GM19468 (cell line): ENCODE data around the gene AVPR1B.

ENCODE experiments used
- ATAC-seq: cut with Tn5 transposase; IDR thresholded peaks from one replicate; pipeline ENCODE4 v1.9.1; 2021; ENCODE audit warnings: mild to moderate bottlenecking, moderate library complexity, moderate number of reproducible peaks; ENCODE audit not compliant: unreplicated experiment; ENCODE audit errors: extremely low read depth

AVPR1B gene, protein sequence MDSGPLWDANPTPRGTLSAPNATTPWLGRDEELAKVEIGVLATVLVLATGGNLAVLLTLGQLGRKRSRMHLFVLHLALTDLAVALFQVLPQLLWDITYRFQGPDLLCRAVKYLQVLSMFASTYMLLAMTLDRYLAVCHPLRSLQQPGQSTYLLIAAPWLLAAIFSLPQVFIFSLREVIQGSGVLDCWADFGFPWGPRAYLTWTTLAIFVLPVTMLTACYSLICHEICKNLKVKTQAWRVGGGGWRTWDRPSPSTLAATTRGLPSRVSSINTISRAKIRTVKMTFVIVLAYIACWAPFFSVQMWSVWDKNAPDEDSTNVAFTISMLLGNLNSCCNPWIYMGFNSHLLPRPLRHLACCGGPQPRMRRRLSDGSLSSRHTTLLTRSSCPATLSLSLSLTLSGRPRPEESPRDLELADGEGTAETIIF

GRCh38 chr1:206117151-206117948 is at the start of gene AVPR1B:
TSS of gene AVPR1B (minus strand) at chr1:206117388. CDS start at chr1:206116890, 498 bp downstream.
- ATAC-seq, result no peak

- no peak for ATAC-seq
Observed at GRCh38 chr1:206145771-206146290, 28.6 kb upstream of the AVPR1B start.

GRCh38 chr1:206144605-206145004 is 27.4 kb upstream of the AVPR1B start:
- no peak for ATAC-seq

- ATAC-seq, result no peak
Observed at GRCh38 chr1:206143537-206144172, 26.5 kb upstream of the AVPR1B start.

DNA sequence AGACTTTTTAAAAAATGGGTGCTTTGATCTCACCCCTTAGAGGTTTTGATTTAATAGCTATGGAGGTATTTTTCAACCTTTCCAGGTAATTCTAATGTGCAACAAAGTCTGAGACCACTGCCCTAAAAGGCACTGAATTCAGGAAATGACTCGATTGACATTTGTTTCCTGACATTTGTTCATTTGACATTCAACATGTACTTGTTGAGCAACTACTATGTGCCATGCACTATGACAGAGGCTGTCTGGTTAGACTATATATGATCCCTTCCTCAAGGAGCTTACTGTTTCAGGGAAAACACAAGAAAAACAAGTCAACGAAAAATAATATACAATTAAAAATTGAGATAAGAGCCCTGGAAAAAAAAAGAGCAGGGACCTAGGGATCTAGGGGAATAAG is 25.6 kb upstream of the AVPR1B start:
- no peak for ATAC-seq

DNA sequence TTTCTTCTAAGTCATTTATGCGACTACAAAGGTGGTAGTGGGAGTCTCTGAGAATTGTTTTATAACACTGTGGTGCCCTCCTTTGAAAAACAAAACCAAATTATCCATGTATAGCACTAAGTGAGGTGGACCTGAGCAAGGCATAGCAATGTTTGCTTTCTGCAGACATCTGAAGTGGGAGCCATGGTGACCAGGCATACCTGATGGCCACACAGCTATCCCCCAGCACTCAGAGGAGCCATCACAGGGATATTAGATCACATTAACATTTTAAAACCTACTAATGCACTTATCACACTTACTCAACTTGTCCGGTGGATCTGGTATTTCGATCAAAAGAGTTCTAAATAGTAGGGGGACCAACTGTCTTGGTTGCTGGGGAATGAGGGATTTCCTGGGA is 24.8 kb upstream of the AVPR1B start:
- no peak for ATAC-seq

DNA sequence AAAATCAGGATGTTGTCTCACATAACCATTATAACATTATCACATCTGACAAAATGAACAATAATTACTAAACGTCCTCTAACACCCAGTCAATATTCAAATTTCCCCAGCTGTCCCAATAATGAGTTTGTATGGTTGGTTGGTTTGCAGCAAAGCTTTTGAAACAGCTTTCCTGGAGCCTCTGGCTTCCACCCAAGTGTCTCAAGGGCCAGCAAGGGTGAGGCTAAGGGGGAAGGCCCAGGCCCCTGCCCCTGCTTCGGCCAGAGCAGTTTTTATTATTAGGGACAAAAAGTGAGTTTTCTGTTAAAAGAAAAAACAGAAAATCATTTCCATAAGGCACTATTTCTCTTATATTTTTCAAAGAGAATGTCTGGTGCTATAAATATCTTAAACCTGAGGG is 19.1 kb upstream of the AVPR1B start:
- ATAC-seq, result no peak

DNA sequence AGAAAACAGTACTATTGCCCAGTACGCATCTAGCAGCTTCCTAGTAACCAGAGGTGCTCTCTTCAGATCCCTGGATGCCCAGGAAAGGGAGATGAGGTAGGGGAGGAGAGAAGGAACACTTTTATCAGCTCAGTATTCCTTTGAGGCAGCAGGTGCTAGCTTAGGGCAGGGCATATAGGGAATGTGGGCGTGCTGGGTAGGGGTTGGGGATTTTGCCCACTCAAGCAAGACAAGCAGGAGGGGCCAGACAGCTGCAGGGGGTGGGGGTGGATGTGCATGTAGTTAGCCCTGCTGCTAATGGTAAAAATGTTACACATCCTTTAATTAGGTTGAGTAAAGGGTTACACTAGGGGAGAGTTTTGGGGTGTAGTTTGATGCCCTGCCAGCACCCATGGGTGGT is 18.1 kb upstream of the AVPR1B start:
- no peak for ATAC-seq

DNA sequence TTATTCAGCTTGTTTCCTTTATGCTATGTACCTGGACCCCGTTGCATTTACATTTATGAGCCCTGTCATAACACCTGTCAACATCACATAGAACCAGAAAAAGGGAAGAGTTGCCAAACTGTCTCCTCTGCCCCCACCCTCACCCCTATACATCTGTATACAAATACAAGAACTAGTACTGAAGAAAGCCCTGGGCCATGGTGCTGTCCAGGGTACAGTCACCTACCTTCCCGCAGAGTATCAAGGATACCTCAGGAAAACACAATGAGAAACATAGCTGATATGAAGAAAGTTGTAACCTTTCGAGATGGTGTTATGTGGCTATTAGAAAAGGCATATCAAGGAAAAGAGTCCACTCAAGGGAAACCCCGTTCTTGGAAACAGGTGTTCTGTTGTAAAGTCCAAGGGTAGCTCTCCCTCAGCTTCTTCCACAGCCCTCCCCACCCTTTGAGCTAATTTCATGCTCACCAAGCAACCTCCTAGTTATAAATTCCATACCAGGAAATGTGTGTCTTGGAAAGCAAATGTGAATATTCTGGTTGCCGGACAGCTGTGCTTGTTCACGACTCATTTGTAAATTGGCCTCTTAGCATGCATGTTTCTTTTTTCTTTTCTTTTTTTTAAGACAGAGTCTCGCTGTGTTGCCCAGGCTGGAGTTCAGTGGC is 16.7 kb upstream of the AVPR1B start:
- no peak for ATAC-seq

DNA sequence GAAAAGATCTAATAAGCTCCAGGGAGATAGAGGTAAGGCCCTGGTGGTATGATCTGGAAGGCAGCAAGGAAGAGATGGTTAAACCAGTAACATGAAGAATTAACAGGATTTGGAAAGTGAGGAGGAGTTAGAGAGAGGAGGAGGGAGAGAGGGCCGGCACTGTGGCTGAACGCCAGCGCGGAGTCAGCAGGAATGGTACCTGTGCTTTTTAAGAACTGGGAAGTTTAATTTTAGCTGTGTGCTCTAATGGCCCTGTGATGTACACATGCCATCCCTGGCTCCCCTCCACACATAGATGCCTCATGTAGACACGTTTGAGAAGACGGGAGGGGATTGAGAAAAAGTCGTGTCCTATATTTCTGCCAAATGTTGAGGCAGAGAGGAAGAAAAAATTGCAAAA is 13.8 kb upstream of the AVPR1B start:
- ATAC-seq, result no peak

- ATAC-seq, result no peak
Observed at GRCh38 chr1:206128196-206128595, 11.0 kb upstream of the AVPR1B start.

- ATAC-seq, result no peak
Observed at GRCh38 chr1:206127336-206127735, 10.1 kb upstream of the AVPR1B start.

DNA sequence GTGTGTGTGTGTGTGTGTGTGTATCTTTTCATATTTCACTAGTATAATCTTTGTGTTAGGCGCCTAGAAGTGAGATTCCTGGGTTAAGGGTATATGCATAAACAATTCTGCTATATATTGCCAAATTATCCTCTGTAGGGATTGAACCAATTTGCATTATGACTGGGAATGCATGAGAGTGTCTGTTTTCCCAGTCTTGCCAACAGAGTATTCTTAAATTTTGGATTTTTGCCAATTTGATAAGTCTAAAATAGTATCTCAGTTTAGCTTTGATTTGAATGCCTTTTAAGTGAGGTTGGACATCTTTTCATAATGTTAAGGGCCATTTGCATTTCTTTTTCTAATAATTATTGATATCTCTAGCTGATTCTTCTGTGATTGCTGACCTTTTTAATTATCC is 8.2 kb upstream of the AVPR1B start:
- ATAC-seq, result no peak

- no peak for ATAC-seq
Observed at GRCh38 chr1:206122686-206123085, 5.5 kb upstream of the AVPR1B start.

DNA sequence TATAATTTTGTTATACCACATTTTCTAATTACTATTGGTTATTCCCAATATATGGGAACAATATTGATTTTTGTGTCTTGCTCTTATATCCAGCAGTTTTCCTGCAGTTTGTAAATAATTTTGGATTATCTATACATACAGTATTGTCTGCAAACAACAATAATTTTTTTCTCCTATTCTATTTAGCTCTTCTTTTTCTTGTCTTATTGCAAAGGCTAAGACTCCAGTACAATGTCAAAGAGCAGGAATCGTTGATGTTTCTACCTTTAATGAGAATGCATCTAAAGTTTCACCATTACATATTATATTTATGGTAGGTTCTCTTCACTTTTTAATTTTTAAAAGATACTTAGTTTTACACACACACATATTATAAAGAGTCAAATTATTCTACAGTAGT is 4.1 kb upstream of the AVPR1B start:
- ATAC-seq, result no peak

GRCh38 chr1:206120406-206120805 is 3.2 kb upstream of the AVPR1B start:
- no peak for ATAC-seq

GRCh38 chr1:206116873-206117150 is 376 bp downstream of the AVPR1B start:
- no peak for ATAC-seq

- ATAC-seq, result no peak
Observed at GRCh38 chr1:206116191-206116872, 856 bp downstream of the AVPR1B start.

- ATAC-seq, result no peak
Observed at GRCh38 chr1:206115791-206116190, 1.4 kb downstream of the AVPR1B start.
